Muscle layer of duodenum (tissue), 2 donors: ENCODE data around the gene NLK.
"Not testable (repeated sequence)": the region's sequence is repeated elsewhere in the genome, so short reads cannot be mapped to it uniquely, and the experiment has no call there.

Experiments used
- H3K27ac ChIP-seq: one replicate; pipeline ENCODE4 v1.7.0; 2013; ENCODE audit warnings: mild to moderate bottlenecking, low read length
- H3K27me3 ChIP-seq: one replicate; pipeline ENCODE4 v1.7.0; 2013; ENCODE audit warnings: low read depth, mild to moderate bottlenecking, control low read depth, low read length
- H3K36me3 ChIP-seq, 2 donors: one replicate each; pipeline ENCODE4 v1.7.0; 2013; ENCODE audit warnings: low read length in 2 of 2, control low read depth in 1 of 2, mild to moderate bottlenecking in 1 of 2; ENCODE audit not compliant: insufficient read depth in 2 of 2, control insufficient read depth in 1 of 2
- H3K4me1 ChIP-seq, 2 donors: one replicate each; pipeline ENCODE4 v1.7.0; 2013; ENCODE audit warnings: low read length in 2 of 2, mild to moderate bottlenecking in 2 of 2, control low read depth in 1 of 2, moderate library complexity in 1 of 2; ENCODE audit not compliant: insufficient read depth in 2 of 2, control insufficient read depth in 1 of 2
- H3K4me3 ChIP-seq, 2 donors: one replicate each; pipeline ENCODE4 v1.7.0; 2013; ENCODE audit warnings: low read length in 2 of 2, low read depth in 1 of 2, mild to moderate bottlenecking in 1 of 2
- H3K9me3 ChIP-seq, 2 donors: one replicate each; pipeline ENCODE4 v1.7.0; 2013; ENCODE audit warnings: low read length in 2 of 2, control low read depth in 1 of 2, mild to moderate bottlenecking in 1 of 2; ENCODE audit not compliant: control insufficient read depth in 1 of 2
- donor health status: healthy.

NLK gene

GRCh38 chr17:28136923-28137322 lies 94.4 kb downstream of the NLK start:
- no peak overlapping the region for H3K4me3 ChIP-seq
- no peak overlapping the region for H3K27ac ChIP-seq
- H3K27me3 ChIP-seq: no peaks in the 10 kb centered on the region
- no peaks in the 10 kb centered on the region for H3K4me1 ChIP-seq
- no peaks in the 10 kb centered on the region for H3K9me3 ChIP-seq
- peaks cover 5 to 9% of the 10 kb centered on the region in 2 donors for H3K36me3 ChIP-seq

GRCh38 chr17:28139822-28140221 lies 97.3 kb downstream of the NLK start:
- no peak overlapping the region for H3K4me3 ChIP-seq
- H3K27me3 ChIP-seq: no peaks in the 10 kb centered on the region
- H3K9me3 ChIP-seq: no peaks in the 10 kb centered on the region
- H3K4me1 ChIP-seq: no peaks in the 10 kb centered on the region
- no peaks in the 10 kb centered on the region for H3K36me3 ChIP-seq
- no peak overlapping the region for H3K27ac ChIP-seq

- H3K4me3 ChIP-seq: no peak overlapping the region
- H3K27me3 ChIP-seq: no peaks in the 10 kb centered on the region
- no peak overlapping the region for H3K27ac ChIP-seq
- H3K4me1 ChIP-seq: no peaks in the 10 kb centered on the region
- no peaks in the 10 kb centered on the region for H3K9me3 ChIP-seq
- no peaks in the 10 kb centered on the region for H3K36me3 ChIP-seq
These were observed 98.8 kb downstream of the NLK start for GRCh38 chr17:28141313-28141712.

- Histone ChIP-seq H3K27ac (no peak overlapping the region), H3K36me3 (no peaks in the 10 kb centered on the region), H3K9me3 (no peaks in the 10 kb centered on the region), H3K4me1 (no peaks in the 10 kb centered on the region), H3K27me3 (no peaks in the 10 kb centered on the region), H3K4me3 (no peak overlapping the region)
These were observed 99.3 kb downstream of the NLK start for GRCh38 chr17:28141773-28142172.

- H3K27me3 ChIP-seq: no peaks in the 10 kb centered on the region
- H3K36me3 ChIP-seq: no peaks in the 10 kb centered on the region
- no peak overlapping the region for H3K27ac ChIP-seq
- no peaks in the 10 kb centered on the region for H3K4me1 ChIP-seq
- H3K9me3 ChIP-seq: no peaks in the 10 kb centered on the region
- no peak overlapping the region for H3K4me3 ChIP-seq
These were observed 99.8 kb downstream of the NLK start for GRCh38 chr17:28142305-28142704.

- Histone ChIP-seq H3K27ac (no peak overlapping the region), H3K4me1 (no peaks in the 10 kb centered on the region)
These were observed 101.5 kb downstream of the NLK start for GRCh38 chr17:28144019-28144418.

GRCh38 chr17:28145348-28145747 lies 102.9 kb downstream of the NLK start:
- Histone ChIP-seq H3K36me3 (no peaks in the 10 kb centered on the region), H3K27me3 (no peaks in the 10 kb centered on the region), H3K4me1 (no peaks in the 10 kb centered on the region), H3K9me3 (no peaks in the 10 kb centered on the region), H3K4me3 (no peak overlapping the region), H3K27ac (no peak overlapping the region)

More at GRCh38 chr17:28144019-28144418, 101.5 kb downstream of the NLK start:
- no peaks in the 10 kb centered on the region for H3K9me3 ChIP-seq
- H3K36me3 ChIP-seq: no peaks in the 10 kb centered on the region
- H3K27me3 ChIP-seq: no peaks in the 10 kb centered on the region
- H3K4me3 ChIP-seq: no peak overlapping the region

GRCh38 chr17:28147017-28147416 lies 104.5 kb downstream of the NLK start:
- Histone ChIP-seq H3K36me3 (no peaks in the 10 kb centered on the region), H3K4me3 (no peak overlapping the region), H3K9me3 (no peaks in the 10 kb centered on the region), H3K27me3 (no peaks in the 10 kb centered on the region), H3K27ac (no peak overlapping the region), H3K4me1 (no peaks in the 10 kb centered on the region)

- Histone ChIP-seq H3K4me1 (no peaks in the 10 kb centered on the region), H3K27me3 (no peaks in the 10 kb centered on the region), H3K4me3 (no peak overlapping the region), H3K9me3 (no peaks in the 10 kb centered on the region), H3K36me3 (no peaks in the 10 kb centered on the region), H3K27ac (no peak overlapping the region)
These were observed 108.5 kb downstream of the NLK start for GRCh38 chr17:28151001-28151400.

- H3K9me3 ChIP-seq: no peaks in the 10 kb centered on the region
- no peaks in the 10 kb centered on the region for H3K27me3 ChIP-seq
- H3K36me3 ChIP-seq: no peaks in the 10 kb centered on the region
These were observed 111.7 kb downstream of the NLK start for GRCh38 chr17:28154214-28154613.

GRCh38 chr17:28155405-28155804 lies 112.9 kb downstream of the NLK start:
- not testable (repeated sequence) for H3K4me3 ChIP-seq, H3K27me3 ChIP-seq, H3K27ac ChIP-seq, H3K36me3 ChIP-seq, H3K9me3 ChIP-seq, H3K4me1 ChIP-seq

More at GRCh38 chr17:28154214-28154613, 111.7 kb downstream of the NLK start:
- Histone ChIP-seq H3K27ac (no peak overlapping the region), H3K4me1 (no peaks in the 10 kb centered on the region), H3K4me3 (no peak overlapping the region)

- Histone ChIP-seq H3K27ac (no peak overlapping the region), H3K36me3 (no peaks in the 10 kb centered on the region), H3K4me3 (no peak overlapping the region), H3K4me1 (no peaks in the 10 kb centered on the region), H3K27me3 (no peaks in the 10 kb centered on the region), H3K9me3 (no peaks in the 10 kb centered on the region)
These were observed 116.5 kb downstream of the NLK start for GRCh38 chr17:28159004-28159403.
